Panc1 (cell line): Measurements from ENCODE around the gene TNFAIP8L3.

Experiments
- POLR2AphosphoS5 ChIP-seq: IDR thresholded peaks from 2 replicates; pipeline ENCODE4 v1.6.1; 2012; ENCODE audit warnings: mild to moderate bottlenecking, low read depth, low read length, moderate library complexity
- TF ChIP-seq, protein P1 (sequence below): fragments of 450-650 bp; IDR thresholded peaks from 2 replicates; pipeline ENCODE4 v1.5.1; 2017; ENCODE audit warnings: mild to moderate bottlenecking

DNA sequence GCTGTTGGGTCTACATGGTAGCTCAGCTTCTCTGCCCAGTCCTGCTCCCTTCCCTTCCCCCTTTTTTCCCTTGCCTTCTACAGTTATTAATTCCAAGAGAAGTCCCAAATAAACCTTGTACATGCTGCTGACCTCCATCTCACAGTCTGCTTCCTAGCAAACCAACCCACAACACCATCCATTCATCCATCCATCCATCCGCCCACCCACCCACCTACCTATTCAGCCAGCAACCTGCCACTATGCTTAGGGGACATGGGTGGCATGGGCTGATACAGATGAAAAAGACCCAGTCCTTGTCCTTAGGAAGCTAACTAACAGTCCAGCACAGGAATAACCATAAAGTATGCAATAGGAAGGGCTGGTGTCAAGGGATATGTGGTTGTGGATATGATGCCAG is 5.7 kb downstream of the TNFAIP8L3 start:
- TF ChIP-seq POLR2AphosphoS5, result no peak
- TF ChIP-seq, protein P1, sequence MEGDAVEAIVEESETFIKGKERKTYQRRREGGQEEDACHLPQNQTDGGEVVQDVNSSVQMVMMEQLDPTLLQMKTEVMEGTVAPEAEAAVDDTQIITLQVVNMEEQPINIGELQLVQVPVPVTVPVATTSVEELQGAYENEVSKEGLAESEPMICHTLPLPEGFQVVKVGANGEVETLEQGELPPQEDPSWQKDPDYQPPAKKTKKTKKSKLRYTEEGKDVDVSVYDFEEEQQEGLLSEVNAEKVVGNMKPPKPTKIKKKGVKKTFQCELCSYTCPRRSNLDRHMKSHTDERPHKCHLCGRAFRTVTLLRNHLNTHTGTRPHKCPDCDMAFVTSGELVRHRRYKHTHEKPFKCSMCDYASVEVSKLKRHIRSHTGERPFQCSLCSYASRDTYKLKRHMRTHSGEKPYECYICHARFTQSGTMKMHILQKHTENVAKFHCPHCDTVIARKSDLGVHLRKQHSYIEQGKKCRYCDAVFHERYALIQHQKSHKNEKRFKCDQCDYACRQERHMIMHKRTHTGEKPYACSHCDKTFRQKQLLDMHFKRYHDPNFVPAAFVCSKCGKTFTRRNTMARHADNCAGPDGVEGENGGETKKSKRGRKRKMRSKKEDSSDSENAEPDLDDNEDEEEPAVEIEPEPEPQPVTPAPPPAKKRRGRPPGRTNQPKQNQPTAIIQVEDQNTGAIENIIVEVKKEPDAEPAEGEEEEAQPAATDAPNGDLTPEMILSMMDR, result no peak
